ENCODE data around the gene CCL26.

DNA sequence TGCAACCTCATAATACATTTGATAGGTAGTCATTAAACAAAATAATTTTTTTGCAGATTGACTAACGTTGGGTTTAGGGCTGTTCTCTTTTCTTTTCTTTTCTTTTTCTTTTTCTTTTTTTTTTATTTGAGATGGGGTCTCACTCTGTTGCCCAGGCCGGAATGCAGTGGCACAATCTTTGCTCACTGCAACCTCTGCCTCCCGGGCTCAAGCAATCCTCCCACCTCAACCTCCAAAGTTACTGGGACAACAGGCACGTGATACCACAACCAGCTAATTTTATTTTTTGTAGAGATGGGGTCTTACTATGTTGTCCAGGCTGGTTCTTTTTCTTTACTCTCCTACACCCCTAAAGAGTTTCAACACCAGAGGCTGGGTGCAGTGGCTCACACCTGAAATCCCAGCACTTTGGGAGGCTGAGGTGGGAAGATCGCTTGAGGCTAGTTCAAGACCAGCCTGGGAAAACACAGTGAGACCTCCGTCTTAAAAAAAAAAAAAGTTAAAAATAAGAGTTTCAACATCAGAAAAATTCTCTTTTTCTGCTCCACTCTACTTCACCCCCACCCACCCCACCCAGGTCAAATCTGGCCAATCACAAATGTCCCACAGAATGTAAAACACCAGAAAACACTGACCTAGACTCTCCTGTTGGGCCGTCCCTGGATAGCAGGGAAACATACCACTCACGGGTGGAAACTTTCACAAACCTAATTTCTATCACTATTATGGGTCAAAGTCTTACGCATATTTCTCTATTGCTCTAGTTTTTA, 36.2 kb downstream of the CCL26 start:
- no peak for TF ChIP-seq CTCF (IDR thresholded peaks at IDR 0.05 in 8 of 11, conservative IDR thresholded peaks at IDR 0.05 in 3 of 11)
- no peak for TF ChIP-seq POLR2A (IDR thresholded peaks at IDR 0.05)
